ENCODE results near the gene ECHS1. TPM values are rescaled to one million over a fixed set of nuclear protein-coding genes. Genes with fewer than 3 reads are reported as not detected.

The ECHS1 gene
- total RNA-seq, 1 donor from 2014 or later, result 127 TPM

- H3K4me3 ChIP-seq (ENCODE audit: low read depth, low read length), result no peak overlapping the region
- no peak for DNase-seq (ENCODE audit: low read depth)
- TF ChIP-seq, protein P1, sequence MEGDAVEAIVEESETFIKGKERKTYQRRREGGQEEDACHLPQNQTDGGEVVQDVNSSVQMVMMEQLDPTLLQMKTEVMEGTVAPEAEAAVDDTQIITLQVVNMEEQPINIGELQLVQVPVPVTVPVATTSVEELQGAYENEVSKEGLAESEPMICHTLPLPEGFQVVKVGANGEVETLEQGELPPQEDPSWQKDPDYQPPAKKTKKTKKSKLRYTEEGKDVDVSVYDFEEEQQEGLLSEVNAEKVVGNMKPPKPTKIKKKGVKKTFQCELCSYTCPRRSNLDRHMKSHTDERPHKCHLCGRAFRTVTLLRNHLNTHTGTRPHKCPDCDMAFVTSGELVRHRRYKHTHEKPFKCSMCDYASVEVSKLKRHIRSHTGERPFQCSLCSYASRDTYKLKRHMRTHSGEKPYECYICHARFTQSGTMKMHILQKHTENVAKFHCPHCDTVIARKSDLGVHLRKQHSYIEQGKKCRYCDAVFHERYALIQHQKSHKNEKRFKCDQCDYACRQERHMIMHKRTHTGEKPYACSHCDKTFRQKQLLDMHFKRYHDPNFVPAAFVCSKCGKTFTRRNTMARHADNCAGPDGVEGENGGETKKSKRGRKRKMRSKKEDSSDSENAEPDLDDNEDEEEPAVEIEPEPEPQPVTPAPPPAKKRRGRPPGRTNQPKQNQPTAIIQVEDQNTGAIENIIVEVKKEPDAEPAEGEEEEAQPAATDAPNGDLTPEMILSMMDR (IDR thresholded peaks at IDR 0.05; ENCODE audit: insufficient read depth, low read length, poor library complexity, severe bottlenecking), result no peak
- H3K36me3 ChIP-seq (ENCODE audit: control insufficient read depth, insufficient read depth, low read length), result no peaks in the 10 kb centered on the region
- H3K27me3 ChIP-seq (ENCODE audit: control insufficient read depth, insufficient read depth, low read length), result no peaks in the 10 kb centered on the region
These were observed 10.3 kb downstream of the ECHS1 start for GRCh38 chr10:133362846-133363245.

- TF ChIP-seq, protein P1 (IDR thresholded peaks at IDR 0.05; ENCODE audit: insufficient read depth, low read length, poor library complexity, severe bottlenecking), result no peak
- Histone ChIP-seq H3K36me3 (ENCODE audit: control insufficient read depth, insufficient read depth, low read length) (no peaks in the 10 kb centered on the region), H3K27me3 (ENCODE audit: control insufficient read depth, insufficient read depth, low read length) (no peaks in the 10 kb centered on the region), H3K4me3 (ENCODE audit: low read depth, low read length) (no peak overlapping the region)
- no peak for DNase-seq (ENCODE audit: low read depth)
These were observed 11.2 kb downstream of the ECHS1 start for GRCh38 chr10:133361773-133362441.

GRCh38 chr10:133361227-133361626 lies 11.9 kb downstream of the ECHS1 start:
- TF ChIP-seq, protein P1 (IDR thresholded peaks at IDR 0.05; ENCODE audit: insufficient read depth, low read length, poor library complexity, severe bottlenecking), result no peak
- DNase-seq (ENCODE audit: low read depth), result no peak
- Histone ChIP-seq H3K36me3 (ENCODE audit: control insufficient read depth, insufficient read depth, low read length) (no peaks in the 10 kb centered on the region), H3K27me3 (ENCODE audit: control insufficient read depth, insufficient read depth, low read length) (no peaks in the 10 kb centered on the region), H3K4me3 (ENCODE audit: low read depth, low read length) (no peak overlapping the region)

DNA sequence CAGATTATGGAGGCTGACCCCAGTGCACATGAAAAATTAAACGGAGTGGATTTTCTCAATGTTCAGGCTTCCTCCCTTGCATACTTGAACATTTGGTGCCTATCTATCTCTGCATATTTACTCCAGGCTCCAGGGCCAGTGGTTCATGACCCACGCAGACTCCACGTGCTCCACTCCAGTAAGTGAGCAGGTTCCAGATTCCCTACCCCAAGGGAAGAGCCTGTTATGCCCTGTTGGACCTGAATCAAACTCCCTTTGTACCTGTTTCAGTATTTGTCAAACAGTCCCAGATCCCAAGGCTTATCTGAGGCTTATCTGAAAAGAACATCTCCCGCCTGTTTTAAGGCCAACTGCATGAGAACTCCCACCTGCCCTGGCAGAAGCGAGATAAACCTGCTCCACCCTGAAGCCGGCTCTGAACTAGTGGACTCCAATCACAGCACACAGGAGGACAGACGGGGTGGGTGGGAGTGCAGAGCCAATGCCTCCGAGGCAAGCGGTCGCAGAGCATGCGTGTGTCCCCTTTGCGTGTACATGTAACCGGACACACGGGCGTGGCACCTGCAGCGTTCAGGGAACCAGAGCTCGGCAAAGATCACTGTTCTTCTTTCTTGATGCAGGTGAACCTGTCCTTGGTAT lies 13.1 kb downstream of the ECHS1 start:
- Histone ChIP-seq H3K4me3 (ENCODE audit: low read depth, low read length) (no peak overlapping the region), H3K36me3 (ENCODE audit: control insufficient read depth, insufficient read depth, low read length) (no peaks in the 10 kb centered on the region), H3K27me3 (ENCODE audit: control insufficient read depth, insufficient read depth, low read length) (no peaks in the 10 kb centered on the region)
- TF ChIP-seq, protein P1 (IDR thresholded peaks at IDR 0.05; ENCODE audit: insufficient read depth, low read length, poor library complexity, severe bottlenecking), result no peak
- DNase-seq (ENCODE audit: low read depth), result no peak

DNA sequence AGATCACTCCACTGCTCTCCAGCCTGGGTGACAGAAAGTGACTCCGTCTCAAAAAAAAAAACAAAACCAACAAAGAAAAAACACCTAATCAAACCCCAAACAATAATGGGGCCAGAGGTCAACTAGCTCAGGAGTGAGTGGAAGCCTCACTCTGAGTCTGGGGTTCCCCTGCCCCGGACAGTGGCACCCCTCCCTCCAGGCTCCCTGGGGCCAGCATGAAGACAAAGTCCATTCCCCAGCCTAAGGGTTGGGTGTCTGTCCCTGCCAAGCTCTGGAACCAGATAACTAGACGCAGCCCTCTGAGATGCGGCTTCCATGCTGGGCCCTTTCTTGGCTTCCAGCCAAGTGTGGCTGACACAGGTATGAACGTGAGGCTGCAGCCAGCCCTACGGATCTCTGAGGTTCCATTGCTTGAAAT lies 13.6 kb downstream of the ECHS1 start:
- H3K4me3 ChIP-seq (ENCODE audit: low read depth, low read length), result no peak overlapping the region
- DNase-seq (ENCODE audit: low read depth), result no peak
- H3K36me3 ChIP-seq (ENCODE audit: control insufficient read depth, insufficient read depth, low read length), result no peaks in the 10 kb centered on the region
- TF ChIP-seq, protein P1 (IDR thresholded peaks at IDR 0.05; ENCODE audit: insufficient read depth, low read length, poor library complexity, severe bottlenecking), result no peak
- no peaks in the 10 kb centered on the region for H3K27me3 ChIP-seq (ENCODE audit: control insufficient read depth, insufficient read depth, low read length)

All from kidney epithelial cell (primary cell).